Renal cortex interstitium (tissue), 11 donors: ENCODE data around the gene LARGE1. TPM values are rescaled to one million over a fixed set of nuclear protein-coding genes. Genes with fewer than 3 reads are reported as not detected.
A peak's percentile ranks its signal among the peaks of the same experiment; 100 is the strongest.

Experiments
- DNase-seq, 11 donors: peaks; one replicate each; pipeline ENCODE4 v3.0.0-alpha.2; 2013; ENCODE audit warnings: low read depth in 9 of 11, low spot score in 4 of 11; ENCODE audit errors: extremely low read depth in 1 of 11
- polyA plus RNA-seq, 3 donors: library from polyadenylated mRNA; unstranded; fragments of 120-200 nt; gene quantifications; one replicate each; pipeline ENCODE4 v1.2.1, GENCODE V29; 2013; ENCODE audit not compliant: insufficient read length in 3 of 3

Gene LARGE1
- polyA plus RNA-seq, 3 donors, result 24.6 to 27.8 (median 27.1) TPM

GRCh38 chr22:33601062-33601461 lies 319.2 kb downstream of the LARGE1 start:
- DNase-seq, result no peak

GRCh38 chr22:33600595-33600994 lies 319.7 kb downstream of the LARGE1 start:
- DNase-seq, result no peak

- no peak for DNase-seq
These were observed 320.2 kb downstream of the LARGE1 start for GRCh38 chr22:33600113-33600512.

GRCh38 chr22:33599596-33599995 lies 320.7 kb downstream of the LARGE1 start:
- no peak for DNase-seq

GRCh38 chr22:33598821-33599220 lies 321.5 kb downstream of the LARGE1 start:
- DNase-seq, result no peak

GRCh38 chr22:33597274-33597985 lies 322.8 kb downstream of the LARGE1 start:
- no peak for DNase-seq

- DNase-seq, result no peak
These were observed 326.5 kb downstream of the LARGE1 start for GRCh38 chr22:33593818-33594217.

- no peak for DNase-seq
These were observed 328.3 kb downstream of the LARGE1 start for GRCh38 chr22:33591946-33592345.

- DNase-seq, result no peak
These were observed 331.0 kb downstream of the LARGE1 start for GRCh38 chr22:33589297-33589696.

GRCh38 chr22:33588860-33589259 lies 331.4 kb downstream of the LARGE1 start:
- no peak for DNase-seq

GRCh38 chr22:33584152-33584551 lies 336.1 kb downstream of the LARGE1 start:
- no peak for DNase-seq

GRCh38 chr22:33582822-33583400 lies 337.4 kb downstream of the LARGE1 start:
- no peak for DNase-seq

- DNase-seq, result no peak
These were observed 340.0 kb downstream of the LARGE1 start for GRCh38 chr22:33580310-33580709.

- DNase-seq, result peak in 1 of 11 donors; percentile 28
These were observed 340.7 kb downstream of the LARGE1 start for GRCh38 chr22:33579448-33580093.

- no peak for DNase-seq
These were observed 341.5 kb downstream of the LARGE1 start for GRCh38 chr22:33578752-33579151.

GRCh38 chr22:33577862-33578411 lies 342.3 kb downstream of the LARGE1 start:
- DNase-seq, result peak in 1 of 11 donors; percentile 25

GRCh38 chr22:33576205-33576604 lies 344.1 kb downstream of the LARGE1 start:
- DNase-seq, result no peak

GRCh38 chr22:33575771-33576170 lies 344.5 kb downstream of the LARGE1 start:
- no peak for DNase-seq

- no peak for DNase-seq
These were observed 345.2 kb downstream of the LARGE1 start for GRCh38 chr22:33575041-33575440.

GRCh38 chr22:33573479-33573878 lies 346.8 kb downstream of the LARGE1 start:
- DNase-seq, result peak in 2 of 11 donors; percentile 47 to 69
